Midbrain (tissue), 1 donor: ENCODE data around the gene DDX3X.
"Not testable (repeated sequence)": the region's sequence is repeated elsewhere in the genome, so short reads cannot be mapped to it uniquely, and the experiment has no call there.

Experiments
- DNase-seq: peaks from one replicate; lab custom pipeline; 2025; lab: John Stamatoyannopoulos, UW

The DDX3X gene

DNA sequence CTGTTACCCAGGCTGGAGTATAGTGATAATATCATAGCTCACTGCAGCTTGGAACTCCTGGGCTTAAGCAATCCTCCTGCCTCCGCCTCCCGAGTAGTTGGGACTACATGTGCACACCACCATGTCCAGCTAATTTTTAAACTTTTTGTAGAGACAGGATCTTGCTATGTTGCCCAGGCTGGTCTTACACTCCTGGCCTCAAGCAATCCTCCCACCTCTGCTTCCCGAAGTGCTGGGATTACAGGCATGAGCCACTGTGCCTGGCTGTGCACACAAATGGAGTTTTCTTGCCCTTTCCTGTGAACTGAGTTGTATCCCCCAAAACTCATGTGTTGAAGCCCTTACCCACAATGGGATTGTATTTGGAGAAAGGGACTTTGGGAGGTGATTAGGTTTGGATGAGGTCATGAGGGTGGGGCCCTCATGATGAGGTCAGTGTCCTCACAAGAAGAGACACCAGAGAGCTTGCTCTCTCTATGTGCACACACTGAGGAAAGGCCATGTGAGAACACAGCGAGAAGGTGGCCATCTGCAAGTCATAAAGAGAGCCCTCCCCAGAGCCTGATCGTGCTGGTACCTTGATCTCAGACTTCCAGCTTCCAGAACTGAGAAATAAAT, 40.1 kb downstream of the DDX3X start:
- DNase-seq, result no peak

DNA sequence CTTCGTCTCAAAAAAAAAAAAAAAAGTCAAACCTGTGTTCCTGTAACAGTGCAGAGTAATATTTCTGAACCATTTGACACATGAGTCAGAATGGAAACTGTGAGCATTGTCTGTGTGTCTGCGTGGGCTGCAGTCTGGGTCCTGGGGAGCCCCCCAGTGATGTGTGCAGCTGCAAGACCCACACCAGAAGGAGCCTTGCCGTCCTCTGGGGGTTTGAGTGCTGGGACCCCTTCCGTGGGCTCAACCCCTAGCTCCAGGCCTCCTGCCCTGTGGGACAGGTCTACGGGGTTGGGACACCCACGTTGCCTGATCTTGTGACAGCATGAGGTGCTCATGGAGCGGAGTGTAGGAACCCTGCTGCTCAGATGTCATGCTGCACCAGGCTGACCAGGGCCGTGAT, 43.7 kb downstream of the DDX3X start:
- DNase-seq, result no peak

DNA sequence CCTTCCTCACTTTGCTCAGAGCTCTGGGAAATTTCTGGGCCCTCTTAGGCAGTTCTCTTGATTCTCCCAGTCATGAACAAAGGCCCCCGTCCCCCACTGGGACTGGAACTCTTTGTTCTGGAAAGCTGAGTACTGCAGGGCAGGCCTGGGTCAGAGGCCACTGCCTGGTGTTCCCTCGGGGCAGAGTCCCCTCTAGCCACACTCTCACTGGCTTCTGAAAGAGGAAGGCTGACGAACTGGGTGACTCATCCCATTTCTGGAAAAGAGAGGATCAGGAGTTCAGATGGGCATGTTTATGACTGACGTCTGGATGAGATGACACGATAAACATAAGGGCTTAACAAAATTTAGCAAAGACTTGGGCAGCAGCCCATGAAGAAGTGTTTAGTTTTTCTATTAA, 47.7 kb downstream of the DDX3X start:
- no peak for DNase-seq

DNA sequence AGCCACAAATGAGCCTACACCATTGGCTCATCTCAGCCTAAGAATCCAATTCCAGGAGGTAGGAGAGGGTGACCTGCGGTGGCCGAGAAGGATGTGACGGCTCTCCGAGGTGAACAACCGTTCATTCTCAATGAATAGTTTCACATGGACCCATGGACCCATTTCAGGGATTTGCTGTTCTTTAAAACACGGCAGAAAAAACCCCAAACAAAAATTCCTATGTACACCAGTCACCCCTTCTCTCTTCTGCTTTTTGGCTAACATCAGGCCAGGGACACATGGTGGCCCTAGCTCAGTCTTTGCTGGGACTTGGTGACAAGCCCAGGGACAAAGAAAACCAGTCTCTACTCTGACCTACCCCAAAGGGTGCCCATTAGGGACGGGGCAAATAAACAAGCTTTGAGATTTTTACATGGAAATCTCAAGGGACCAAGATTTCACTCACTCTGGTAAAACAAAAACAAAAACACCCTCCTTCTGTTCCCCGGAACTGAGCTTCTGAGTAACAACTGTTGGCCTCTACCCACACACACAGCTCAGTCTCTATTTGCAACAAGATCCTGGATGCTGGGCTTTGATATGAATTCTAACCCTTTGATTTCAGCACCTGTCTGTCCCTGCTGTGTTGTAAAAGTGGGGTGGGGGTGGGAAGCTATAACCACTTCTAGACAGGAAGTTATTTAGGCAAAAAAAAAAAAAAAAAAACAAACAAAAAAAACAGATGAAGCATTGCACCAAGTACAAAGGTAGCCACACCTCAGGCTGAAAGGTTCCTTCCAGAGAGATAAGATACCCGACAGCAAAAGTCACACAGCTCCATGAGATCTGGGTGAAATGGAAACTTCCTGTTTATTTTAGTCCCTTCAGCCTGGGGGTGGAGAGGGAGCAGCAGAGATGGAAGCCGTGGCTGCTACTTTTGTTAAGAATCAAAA, 49.0 kb downstream of the DDX3X start:
- DNase-seq, result no peak

DNA sequence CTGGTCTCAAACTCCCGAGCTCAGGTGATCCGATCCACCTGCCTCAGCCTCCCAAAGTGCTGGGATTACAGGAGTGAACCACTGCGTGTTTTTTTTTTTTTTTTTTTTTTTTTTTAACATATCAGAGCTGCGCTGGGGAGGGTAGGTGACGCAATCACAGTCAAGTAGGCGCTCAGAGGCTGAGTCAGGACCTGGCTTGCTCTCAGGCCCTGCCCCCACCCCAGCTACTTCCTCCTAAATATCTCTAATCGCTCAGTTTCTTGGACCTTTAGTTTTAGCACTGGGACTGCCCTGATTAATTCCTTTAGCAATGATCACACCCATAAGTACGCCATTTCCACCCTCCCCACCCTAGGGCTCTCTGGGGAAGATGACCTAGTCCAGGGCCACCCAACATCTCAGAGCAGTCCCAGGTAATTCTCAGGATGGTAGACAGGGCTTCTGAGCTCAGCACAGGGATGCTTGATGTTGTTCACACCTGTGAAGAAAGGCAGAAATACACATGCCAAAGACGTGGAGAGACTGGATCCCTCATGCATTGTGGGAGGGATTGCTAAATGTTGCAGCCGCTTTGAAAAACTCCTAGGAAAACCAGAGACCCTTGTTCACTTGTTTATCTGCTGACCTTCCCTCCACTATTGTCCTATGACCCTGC, 50.2 kb downstream of the DDX3X start:
- DNase-seq, result peak; percentile 3

DNA sequence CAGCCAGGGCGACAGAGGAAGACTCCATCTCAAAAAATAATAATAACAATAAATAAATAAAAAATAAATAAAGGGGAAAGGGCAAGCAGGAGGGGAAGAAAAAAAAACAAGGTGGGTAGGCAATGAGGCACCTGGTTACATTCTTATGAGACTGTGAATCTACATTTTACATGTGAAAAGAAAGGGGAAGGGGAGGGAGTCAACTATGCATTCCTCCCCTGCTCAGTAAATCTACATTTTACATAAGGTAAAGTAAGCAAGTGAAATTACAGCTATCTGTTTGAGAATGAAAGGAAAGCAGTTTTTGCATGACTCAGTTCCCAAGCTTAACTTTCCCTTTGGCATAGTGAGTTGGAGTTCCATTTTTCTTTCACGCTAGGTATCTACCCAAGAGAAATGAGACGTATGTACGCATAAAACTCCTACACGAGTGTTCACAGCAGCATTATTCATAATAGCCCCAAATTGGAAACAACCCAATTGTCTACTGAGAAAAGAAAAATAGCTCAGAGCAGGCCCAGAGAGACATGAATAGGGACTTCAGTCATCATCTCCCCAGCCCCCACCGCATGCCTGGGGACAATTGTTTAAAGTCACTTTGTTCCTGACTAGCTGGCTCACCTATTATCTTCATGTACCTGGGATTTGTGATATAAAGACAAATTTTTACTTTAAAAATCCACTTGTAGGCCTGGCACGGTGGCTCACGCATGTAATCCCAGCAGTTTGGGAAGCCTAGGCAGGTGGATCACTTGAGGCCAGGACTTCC, 52.4 kb downstream of the DDX3X start:
- no peak for DNase-seq

DNA sequence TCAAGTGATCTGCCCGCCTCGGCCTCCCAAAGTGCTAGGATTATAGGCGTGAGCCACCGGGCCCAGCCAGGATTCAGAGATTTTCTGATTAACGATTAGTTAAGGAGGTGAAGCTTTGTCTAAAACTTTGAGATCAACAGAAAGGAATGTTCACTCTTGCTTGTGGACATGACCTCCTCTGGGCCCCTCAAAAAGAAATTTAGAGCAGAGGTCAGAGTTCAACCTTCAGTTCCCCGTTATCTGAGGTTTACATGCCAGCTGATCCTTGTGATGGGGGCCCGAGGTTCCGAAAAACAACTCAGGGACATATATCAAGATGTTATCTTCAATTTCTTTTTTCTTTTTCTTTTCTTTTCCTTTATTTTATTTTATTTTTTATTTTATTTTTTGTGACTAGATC, 54.6 kb downstream of the DDX3X start:
- DNase-seq, result no peak

DNA sequence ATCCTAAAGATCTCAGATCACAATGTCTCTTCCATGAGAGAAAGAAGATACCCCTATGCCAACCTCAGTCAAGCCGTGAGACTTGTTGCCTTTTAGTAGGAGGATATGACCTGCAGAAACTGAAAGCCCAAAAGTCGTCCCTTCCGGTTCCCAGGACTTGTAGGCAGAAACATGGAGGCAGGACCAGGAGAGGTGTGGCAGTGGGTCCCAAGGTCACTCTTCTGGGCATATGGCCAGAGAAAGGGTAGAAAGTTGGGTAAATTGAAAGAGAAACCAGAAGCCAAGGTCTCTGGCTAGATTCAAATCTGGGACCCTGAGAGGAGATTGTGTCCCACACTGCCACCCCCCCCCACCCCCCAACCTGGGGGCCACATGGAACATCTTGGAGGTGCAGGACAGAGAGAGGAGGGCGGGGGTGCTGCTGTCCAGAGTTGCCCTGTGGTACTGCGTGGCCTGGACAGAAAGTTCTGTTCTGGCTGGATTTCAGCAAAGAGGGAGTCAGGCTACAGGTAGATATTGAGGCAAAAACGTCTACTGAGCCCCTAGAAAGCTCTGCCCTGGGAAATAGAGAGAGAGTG, 55.4 kb downstream of the DDX3X start:
- DNase-seq, result no peak

DNA sequence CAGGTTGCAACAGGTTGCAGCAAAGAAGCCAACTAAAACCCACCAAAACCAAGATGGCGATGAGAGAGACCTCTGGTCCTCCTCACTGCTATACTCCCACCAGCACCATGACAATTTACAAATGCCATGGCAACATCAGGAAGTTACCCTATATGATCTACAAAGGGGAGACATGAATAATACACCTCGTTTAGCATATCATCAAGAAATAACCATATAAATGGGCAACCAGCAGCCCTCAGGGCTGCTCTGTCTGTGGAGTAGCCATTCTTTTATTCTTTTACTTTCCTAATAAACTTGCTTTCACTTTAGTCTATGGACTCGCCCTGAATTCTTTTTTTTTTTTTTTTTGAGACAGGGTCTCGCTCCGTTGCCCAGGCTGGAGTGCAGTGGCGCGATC, 56.6 kb downstream of the DDX3X start:
- DNase-seq, result not testable (repeated sequence)

DNA sequence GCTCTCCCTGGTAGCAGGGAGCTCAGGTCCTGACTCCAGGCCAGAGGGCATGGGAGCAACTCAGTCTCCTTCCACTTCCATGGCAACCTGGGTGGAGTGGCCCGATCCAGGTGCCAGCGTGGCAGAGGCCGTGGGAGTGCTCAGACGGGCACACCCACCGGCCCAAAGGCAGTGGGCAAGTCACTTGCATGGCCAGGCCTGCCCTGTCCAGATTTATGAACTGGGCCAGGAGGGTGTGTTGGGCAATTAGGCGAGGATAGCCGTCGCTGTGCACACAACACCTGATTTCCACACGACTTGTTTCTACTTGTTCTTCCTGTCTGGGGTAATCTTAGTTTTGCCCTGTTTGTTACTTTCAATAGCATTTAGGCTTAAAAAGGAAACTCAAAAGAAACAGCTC, 57.6 kb downstream of the DDX3X start:
- no peak for DNase-seq

DNA sequence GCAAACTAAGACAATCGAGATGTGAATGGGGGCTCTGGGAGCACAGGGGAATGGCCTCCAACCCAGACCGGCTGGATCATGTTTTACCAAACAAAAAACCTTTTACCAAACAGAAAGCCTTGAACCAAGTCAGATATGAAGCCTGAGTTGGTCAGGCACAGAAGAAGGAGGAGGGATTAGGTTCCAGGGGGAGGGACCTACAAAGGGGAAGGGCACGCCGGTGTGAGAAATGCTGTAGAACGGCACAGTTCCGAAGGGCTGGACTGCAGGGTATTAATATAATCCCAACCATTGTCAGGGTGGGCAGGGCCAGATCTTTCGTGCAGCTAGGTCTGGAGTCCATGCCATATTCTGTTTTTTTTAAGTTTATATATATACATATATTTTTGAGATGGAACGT, 60.3 kb downstream of the DDX3X start:
- no peak for DNase-seq

DNA sequence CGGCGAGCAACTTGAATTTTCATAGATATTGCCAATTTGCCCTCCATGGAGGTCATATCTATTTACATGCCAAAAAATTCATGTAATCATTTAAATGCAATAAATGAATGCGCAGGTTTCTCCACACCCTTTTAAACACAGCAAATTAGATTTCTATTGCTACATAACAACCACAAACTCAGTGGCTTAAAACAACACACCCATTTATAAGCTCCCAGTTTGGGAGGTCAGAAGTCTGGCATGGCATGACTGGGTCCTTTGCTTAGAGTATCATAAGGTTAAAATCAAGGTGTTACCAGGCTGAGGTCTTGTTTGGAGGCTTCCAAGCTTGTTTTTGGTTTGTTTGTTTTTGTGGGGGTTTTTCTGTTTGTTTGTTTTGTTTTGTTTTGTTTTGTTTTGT, 63.3 kb downstream of the DDX3X start:
- no peak for DNase-seq

DNA sequence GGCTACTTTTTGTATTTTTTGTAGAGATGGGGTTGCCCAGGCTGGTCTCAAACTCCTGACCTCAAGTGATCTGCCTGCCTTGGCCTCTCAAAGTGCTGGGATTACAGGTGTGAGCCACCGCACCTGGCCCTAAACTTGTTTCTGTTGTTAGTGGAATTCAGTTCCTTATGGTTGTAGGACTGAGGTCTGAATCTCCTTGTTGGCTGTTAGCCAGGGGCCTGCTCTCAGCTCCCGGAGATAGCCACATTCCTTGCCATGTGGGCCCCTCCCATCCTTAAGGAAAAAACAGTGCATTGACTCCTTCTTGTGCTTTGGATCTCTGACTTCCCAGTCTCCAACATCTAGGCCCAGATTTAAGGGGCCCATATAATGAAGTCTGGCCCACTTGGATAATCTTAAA, 63.8 kb downstream of the DDX3X start:
- DNase-seq, result no peak

DNA sequence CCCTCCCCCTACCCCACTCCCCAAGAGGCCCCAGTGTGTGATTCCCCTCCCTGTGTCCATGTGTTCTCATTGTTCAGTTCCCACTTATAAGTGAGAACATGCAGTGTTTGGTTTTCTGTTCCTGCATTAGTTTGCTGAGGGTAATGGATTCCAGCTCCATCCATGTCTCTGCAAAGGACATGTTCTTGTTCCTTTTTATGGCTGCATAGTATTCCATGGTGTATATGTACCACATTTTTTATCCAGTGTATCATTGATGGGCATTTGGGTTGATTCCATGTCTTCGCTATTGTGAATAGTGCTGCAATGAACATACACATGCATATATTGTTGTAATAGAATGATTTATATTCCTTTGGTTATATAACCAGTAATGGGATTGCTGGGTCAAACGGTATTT, 68.6 kb downstream of the DDX3X start:
- not testable (repeated sequence) for DNase-seq

DNA sequence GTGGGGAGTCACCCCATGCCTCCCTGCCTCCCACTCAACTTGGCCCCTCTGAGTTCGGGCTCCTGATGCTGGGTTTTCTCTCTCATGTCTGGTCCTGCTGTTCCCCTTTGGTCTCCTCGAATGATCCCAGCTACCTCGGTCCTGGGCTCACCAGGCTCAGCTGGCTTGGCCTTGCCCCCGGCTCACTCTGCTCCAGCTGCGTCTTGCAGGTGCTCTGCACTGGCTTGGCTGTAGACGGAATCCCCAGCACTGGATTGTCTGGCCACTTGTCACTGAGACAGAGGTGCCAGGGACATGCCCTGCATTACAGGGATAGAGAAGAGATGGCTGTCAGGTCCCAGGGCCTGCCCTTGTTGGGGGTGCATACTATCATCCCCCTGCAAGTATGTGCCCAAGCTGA, 71.6 kb downstream of the DDX3X start:
- no peak for DNase-seq

DNA sequence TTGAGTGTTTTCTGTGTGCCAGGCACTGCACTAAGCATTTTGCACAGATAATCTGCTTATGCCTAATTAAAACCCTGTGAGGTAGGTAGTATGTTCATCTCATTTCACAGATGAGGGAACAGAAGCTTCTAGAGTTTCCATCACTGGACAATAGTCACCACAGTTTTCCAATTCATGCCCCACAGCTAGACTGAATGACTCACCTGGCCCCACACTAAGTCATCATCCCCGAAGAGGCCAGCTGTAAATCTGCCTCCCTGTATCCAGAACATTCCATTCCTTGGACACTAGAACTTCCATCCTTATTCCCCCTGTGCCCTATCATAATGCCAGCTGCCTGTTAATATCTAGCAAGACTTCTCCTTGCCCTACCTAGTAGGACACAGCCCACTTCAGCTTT, 72.2 kb downstream of the DDX3X start:
- DNase-seq, result no peak

DNA sequence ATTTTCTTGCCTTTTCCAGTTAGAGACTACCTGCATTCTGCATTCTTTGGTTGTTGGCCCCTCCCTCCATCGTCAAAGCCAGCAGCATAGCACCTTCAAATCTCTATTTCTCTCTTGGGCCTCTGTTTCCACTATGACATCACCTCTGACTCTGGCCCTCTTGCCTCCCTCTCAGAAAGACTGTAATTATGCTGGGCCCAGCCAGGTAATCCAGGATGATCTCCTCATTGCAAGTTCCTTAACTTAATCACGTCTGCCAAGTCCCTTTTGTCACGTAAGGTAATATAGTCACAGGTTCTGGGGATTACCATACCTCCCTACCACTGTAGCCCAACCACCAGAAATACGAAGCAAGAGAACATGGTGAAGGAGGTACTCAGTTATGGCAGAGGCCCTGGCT, 73.9 kb downstream of the DDX3X start:
- no peak for DNase-seq

DNA sequence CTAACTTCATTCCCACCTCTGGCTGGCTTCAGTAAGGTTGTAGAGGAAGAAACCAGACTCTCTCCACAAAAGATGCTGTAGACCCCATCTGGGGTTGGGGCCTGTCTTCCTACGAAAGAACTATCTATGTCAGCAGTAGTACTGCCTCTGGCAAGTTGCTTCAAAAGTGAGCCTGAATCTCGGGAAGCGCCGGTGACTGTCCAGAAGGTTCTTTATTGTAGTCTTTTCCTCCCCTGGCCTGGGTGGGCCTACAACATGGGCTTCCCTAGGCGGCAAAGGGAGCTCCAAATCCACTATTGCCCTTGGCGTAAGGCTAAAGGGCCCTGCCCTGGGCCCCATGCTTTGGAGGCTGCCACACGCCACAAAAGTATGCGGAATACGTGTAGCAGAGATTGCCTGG, 74.6 kb downstream of the DDX3X start:
- no peak for DNase-seq

DNA sequence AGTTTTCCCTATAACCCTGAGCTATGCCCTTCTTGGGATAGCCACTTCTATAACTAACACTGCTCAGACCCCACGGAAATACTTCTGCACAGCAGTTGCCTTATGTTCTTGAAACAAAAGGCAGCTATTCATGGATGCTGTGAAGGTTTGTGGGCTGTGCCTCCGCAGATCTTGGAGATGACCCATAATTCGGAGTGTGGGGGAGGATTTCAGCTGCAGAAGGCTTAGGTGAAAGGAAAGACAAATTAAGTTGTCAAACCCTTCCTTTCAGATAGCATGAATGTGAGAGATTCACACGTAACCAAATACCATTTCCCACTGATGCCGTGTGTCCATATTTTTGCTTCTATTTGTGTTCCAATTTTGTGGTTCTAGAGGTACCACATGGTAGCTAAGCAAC, 75.0 kb downstream of the DDX3X start:
- no peak for DNase-seq

DNA sequence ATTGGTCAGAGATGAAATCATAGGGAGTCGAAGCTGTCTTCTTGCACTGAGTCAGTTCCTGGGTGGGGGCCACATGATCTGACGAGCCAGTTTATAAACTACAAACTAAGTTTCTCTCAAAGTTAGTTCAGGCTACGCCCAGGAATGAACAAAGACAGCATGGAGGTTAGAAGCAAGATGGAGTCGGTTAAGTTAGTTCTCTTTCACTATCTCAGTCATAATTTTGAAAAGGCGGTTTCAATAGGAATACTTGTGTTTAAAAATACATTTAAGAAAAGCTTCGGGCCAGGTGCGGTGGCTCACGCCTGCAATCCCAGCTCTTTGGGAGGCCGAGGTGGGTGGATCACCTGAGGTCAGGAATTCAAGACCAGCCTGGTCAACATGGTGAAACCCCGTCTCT, 77.3 kb downstream of the DDX3X start:
- DNase-seq, result not testable (repeated sequence)

DNA sequence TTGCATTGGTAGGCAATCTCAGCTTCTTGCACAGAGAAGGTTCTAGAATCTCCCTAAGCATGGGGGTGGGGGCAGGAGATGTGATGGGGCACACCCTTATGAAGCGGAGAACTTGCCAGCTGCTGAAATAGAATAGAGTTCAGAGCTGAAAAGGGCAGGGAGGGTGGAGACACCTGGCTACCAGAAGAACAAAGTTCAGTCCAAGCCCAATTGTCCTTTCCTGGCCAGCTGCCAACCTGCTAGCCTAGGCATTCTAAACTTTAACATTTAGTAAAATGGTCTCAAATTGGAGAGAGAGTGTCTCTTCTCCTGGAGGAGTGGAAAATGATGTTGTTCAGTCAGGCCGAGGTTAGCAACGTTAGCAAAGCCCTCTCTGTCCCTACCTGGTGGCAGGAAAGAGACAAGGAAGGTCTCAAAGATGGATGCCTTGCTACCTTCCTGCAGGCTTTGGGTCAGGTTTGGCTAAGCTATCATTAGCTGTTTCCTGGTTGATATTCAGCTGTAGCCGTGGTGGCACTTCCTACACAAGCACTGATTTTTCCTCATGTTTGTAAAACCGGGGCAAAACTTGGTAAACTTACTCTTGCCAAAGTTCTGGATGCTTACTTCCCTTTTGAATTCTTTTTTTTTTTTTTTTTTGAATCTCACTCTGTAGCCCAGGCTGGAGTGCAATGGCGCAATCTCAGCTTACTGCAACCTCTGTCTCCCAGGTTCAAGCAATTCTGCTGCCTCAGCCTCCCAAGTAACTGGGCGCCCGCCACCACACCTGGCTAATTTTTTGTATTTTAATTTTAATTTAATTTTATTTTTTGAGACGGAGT, 78.5 kb downstream of the DDX3X start:
- no peak for DNase-seq
